Right lobe of liver (tissue), 4 donors: ENCODE measurements around the gene RPSA.

Source experiments
- POLR2A ChIP-seq: fragments of 450-650 bp; IDR thresholded peaks from one replicate; pipeline ENCODE4 v1.6.1; 2017; ENCODE audit warnings: antibody characterized with exemption, mild to moderate bottlenecking
- TF ChIP-seq, protein P1 (sequence below), 4 donors: fragments of 200-600 bp in 3 of 4; fragments of 450-650 bp in 1 of 4; IDR thresholded peaks; one replicate each; pipeline versions ENCODE4 v1.5.1 to v1.8.0; 2016 to 2022; ENCODE audit warnings: antibody characterized with exemption in 4 of 4, mild to moderate bottlenecking in 2 of 4
- donor health status: DM: no; HTN: no; CAD: no.
- donor health status: DM: no; HTN: no; CAD: no.
- donor health status: DM: no; HTN: yes; CAD: no.

DNA sequence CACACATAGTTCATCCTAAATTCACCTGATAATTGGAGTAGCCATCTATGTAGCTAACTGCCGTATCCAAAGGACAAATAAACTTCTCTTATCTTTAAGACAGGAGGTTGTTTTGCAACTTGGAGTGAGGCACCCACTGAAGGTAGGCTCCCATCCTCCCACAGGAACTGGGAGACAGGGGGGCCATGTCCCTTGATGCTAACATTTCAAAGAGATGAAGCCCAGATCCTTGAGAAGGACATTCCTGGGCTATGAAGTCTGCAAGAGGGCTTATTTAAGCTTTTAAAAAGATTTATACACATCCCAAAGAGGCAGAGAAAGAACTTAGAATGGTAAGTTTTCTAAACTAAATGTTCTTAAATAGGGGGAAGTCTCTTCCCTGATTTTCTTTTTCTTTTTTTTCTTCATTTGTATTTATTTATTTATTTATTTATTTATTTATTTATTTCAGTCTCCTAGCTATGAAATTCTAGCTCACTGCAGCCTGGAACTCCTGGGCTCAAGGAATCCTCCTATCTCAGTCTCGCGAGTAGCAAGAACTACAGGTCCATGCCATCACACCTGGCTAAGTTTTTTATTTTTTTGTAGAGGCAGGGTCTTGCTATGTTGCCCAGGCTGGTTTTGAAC is 48.2 kb downstream of the RPSA start:
- TF ChIP-seq, protein P1, sequence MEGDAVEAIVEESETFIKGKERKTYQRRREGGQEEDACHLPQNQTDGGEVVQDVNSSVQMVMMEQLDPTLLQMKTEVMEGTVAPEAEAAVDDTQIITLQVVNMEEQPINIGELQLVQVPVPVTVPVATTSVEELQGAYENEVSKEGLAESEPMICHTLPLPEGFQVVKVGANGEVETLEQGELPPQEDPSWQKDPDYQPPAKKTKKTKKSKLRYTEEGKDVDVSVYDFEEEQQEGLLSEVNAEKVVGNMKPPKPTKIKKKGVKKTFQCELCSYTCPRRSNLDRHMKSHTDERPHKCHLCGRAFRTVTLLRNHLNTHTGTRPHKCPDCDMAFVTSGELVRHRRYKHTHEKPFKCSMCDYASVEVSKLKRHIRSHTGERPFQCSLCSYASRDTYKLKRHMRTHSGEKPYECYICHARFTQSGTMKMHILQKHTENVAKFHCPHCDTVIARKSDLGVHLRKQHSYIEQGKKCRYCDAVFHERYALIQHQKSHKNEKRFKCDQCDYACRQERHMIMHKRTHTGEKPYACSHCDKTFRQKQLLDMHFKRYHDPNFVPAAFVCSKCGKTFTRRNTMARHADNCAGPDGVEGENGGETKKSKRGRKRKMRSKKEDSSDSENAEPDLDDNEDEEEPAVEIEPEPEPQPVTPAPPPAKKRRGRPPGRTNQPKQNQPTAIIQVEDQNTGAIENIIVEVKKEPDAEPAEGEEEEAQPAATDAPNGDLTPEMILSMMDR (IDR thresholded peaks at IDR 0.05) = no peak
- TF ChIP-seq POLR2A = no peak
